Measurements from ENCODE around the gene MFSD12. TPM values are rescaled to one million over a fixed set of nuclear protein-coding genes. Genes with fewer than 3 reads are reported as not detected.
A peak's percentile ranks its signal among the peaks of the same experiment; 100 is the strongest.

The MFSD12 gene
- total RNA-seq (10 to 100 TPM; 21.7 to 43.6 TPM), polyA plus RNA-seq (10 to 100 TPM in 1 of 2 donors, 1 to 10 TPM in 1; 9.4 to 27.5 TPM)

DNA sequence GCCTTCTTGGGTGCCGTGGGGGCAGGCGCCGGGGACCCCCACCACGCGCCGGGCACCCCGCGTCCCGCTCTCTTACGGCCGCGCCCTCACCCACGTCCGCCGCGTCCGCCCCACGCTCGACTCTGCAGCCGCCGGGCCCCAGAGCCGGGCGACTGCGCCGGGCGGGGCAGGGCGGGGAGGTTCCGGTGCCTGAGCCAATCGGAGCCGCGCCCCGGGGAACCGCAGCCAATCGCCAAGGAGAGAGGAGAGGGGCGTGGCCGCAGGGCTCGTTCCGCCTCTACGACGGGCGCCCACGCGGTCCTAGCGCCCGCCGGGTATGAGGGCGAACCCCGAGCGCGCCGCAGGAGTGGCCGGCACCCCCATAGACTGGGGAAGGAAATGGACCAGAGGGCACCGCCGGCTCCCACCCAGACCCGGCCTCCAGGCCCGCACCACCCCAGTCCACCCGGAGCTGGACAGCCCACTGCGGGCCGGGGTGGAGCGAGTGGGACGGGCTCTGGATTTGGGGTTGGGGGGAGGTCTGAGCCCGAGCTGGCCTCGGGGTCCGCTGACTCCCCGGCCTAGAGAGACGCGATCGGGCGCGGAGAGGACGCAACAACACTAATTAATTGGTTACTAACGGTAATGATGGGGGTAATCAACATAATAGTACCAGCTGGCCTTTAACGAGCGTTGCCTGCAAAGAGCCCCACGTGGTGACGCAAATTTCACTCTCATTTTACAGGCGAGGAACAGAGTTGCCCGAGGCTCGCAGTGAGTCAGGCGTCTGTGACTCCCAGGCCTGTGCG lies at the start of gene MFSD12:
TSS of gene MFSD12 (minus strand) at position 126 of the 788 bp plus-strand sequence. CDS start 183 bp downstream, outside the sequence.
- peak; percentile 96 for DNase-seq (ENCODE audit: low spot score)
- Histone ChIP-seq H3K4me1 (ENCODE audit: control insufficient read depth in 4 of 4, insufficient read depth in 4 of 4, low read length in 3 of 4) (peaks cover 9 to 42% (median 25%) of the 10 kb centered on the region in 4 donors), H3K36me3 (ENCODE audit: control insufficient read depth in 4 of 4, insufficient read depth in 3 of 4, low read depth in 1 of 4, low read length in 3 of 4) (no peaks in the 10 kb centered on the region), H3K9me3 (ENCODE audit: control insufficient read depth in 4 of 4, low read length in 3 of 4) (no peaks in the 10 kb centered on the region), H3K9ac (ENCODE audit: low read depth in 1 of 2, low read length in 2 of 2) (peak within 1 kb of the TSS; percentile 45 to 76), H3K4me3 (ENCODE audit: low read depth in 1 of 3, low read length in 3 of 3) (peak within 1 kb of the TSS; percentile 80 to 96 (median 88)), H3K27me3 (ENCODE audit: control insufficient read depth in 4 of 4, insufficient read depth in 4 of 4, low read length in 3 of 4) (no peaks in the 10 kb centered on the region), H3K27ac (ENCODE audit: low read depth in 1 of 2, low read length in 2 of 2) (peak within 1 kb of the TSS; percentile 69 to 75)
- WGBS: 2% methylated on average over 81 of the region's 81 CpGs
- TF ChIP-seq RAD21 (IDR thresholded peaks at IDR 0.05) (peak in 1 of 2 donors; percentile 8), GABPA (IDR thresholded peaks at IDR 0.05 in 1 of 2, conservative IDR thresholded peaks at IDR 0.05 in 1 of 2) (peak in 1 of 2 donors; percentile 42), RXRA (IDR thresholded peaks at IDR 0.05) (no peak), SP1 (IDR thresholded peaks at IDR 0.05) (peak; percentile 70)
- TF ChIP-seq, protein P1, sequence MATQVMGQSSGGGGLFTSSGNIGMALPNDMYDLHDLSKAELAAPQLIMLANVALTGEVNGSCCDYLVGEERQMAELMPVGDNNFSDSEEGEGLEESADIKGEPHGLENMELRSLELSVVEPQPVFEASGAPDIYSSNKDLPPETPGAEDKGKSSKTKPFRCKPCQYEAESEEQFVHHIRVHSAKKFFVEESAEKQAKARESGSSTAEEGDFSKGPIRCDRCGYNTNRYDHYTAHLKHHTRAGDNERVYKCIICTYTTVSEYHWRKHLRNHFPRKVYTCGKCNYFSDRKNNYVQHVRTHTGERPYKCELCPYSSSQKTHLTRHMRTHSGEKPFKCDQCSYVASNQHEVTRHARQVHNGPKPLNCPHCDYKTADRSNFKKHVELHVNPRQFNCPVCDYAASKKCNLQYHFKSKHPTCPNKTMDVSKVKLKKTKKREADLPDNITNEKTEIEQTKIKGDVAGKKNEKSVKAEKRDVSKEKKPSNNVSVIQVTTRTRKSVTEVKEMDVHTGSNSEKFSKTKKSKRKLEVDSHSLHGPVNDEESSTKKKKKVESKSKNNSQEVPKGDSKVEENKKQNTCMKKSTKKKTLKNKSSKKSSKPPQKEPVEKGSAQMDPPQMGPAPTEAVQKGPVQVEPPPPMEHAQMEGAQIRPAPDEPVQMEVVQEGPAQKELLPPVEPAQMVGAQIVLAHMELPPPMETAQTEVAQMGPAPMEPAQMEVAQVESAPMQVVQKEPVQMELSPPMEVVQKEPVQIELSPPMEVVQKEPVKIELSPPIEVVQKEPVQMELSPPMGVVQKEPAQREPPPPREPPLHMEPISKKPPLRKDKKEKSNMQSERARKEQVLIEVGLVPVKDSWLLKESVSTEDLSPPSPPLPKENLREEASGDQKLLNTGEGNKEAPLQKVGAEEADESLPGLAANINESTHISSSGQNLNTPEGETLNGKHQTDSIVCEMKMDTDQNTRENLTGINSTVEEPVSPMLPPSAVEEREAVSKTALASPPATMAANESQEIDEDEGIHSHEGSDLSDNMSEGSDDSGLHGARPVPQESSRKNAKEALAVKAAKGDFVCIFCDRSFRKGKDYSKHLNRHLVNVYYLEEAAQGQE (IDR thresholded peaks at IDR 0.05): peak; percentile 19

DNA sequence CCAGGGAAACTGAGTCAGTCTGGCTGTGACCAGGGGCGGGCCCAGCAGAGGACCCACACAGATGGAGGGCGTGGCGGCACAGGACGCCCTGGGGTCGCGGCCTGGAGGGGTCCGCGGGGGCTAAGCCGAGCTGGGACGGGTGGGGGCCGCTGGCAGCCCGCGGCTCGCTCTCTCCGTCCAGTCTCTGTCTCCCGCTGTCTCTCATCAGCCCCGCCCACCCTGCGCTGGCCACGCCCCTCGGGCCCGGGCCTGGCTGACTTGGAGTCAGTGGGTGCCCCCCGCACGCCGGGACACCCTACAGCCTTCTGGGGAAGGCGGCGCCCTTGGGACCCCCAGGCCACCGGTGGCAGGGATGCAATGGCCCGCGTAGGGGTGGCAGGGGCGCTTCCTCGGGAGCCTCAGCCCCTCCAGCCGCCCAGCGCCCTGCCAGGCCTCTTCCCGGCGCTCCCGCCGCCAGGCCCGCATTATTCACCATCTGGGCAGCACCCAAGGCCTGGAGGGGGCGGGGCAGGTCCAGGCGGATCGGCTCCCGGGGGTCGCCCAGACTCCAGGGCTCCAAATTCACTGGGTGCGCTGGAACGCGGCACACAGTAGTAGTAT lies 49.4 kb upstream of the MFSD12 start, which contains the start of gene TBXA2R:
TSS of gene TBXA2R (minus strand) at position 186 of the 600 bp plus-strand sequence. CDS start 6,241 bp downstream, outside the sequence.
- TF ChIP-seq, protein P1 (IDR thresholded peaks at IDR 0.05): no peak
- TF ChIP-seq NR2F2 (IDR thresholded peaks at IDR 0.05) (no peak), JUND (IDR thresholded peaks at IDR 0.05) (no peak), FOXA2 (IDR thresholded peaks at IDR 0.05) (no peak), RXRA (IDR thresholded peaks at IDR 0.05) (no peak), GABPA (IDR thresholded peaks at IDR 0.05 in 1 of 2, conservative IDR thresholded peaks at IDR 0.05 in 1 of 2) (no peak), HNF4G (IDR thresholded peaks at IDR 0.05) (no peak), FOXA1 (IDR thresholded peaks at IDR 0.05) (no peak), SP1 (IDR thresholded peaks at IDR 0.05) (no peak), TAF1 (conservative IDR thresholded peaks at IDR 0.05) (no peak)
- TF ChIP-seq, protein P2, sequence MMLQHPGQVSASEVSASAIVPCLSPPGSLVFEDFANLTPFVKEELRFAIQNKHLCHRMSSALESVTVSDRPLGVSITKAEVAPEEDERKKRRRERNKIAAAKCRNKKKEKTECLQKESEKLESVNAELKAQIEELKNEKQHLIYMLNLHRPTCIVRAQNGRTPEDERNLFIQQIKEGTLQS (IDR thresholded peaks at IDR 0.05): no peak
- TF ChIP-seq, protein P3, sequence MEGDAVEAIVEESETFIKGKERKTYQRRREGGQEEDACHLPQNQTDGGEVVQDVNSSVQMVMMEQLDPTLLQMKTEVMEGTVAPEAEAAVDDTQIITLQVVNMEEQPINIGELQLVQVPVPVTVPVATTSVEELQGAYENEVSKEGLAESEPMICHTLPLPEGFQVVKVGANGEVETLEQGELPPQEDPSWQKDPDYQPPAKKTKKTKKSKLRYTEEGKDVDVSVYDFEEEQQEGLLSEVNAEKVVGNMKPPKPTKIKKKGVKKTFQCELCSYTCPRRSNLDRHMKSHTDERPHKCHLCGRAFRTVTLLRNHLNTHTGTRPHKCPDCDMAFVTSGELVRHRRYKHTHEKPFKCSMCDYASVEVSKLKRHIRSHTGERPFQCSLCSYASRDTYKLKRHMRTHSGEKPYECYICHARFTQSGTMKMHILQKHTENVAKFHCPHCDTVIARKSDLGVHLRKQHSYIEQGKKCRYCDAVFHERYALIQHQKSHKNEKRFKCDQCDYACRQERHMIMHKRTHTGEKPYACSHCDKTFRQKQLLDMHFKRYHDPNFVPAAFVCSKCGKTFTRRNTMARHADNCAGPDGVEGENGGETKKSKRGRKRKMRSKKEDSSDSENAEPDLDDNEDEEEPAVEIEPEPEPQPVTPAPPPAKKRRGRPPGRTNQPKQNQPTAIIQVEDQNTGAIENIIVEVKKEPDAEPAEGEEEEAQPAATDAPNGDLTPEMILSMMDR (IDR thresholded peaks at IDR 0.05; ENCODE audit: low read depth, low read length, missing input control): no peak
- Histone ChIP-seq H3K27me3 (ENCODE audit: control insufficient read depth in 4 of 4, insufficient read depth in 4 of 4, low read length in 3 of 4) (no peaks in the 10 kb centered on the region), H3K4me1 (ENCODE audit: control insufficient read depth in 4 of 4, insufficient read depth in 4 of 4, low read length in 3 of 4) (peaks cover 0 to 8% (median 4%) of the 10 kb centered on the region in 4 donors)

More for the DNA sequence above, 49.4 kb upstream of the MFSD12 start, which contains the start of gene TBXA2R:
- Histone ChIP-seq H3K27ac (ENCODE audit: low read depth in 1 of 2, low read length in 2 of 2) (peak within 1 kb of the TSS; percentile 69 to 73), H3K9ac (ENCODE audit: low read depth in 1 of 2, low read length in 2 of 2) (no peak within 1 kb of the TSS), H3K9me3 (ENCODE audit: control insufficient read depth in 4 of 4, low read length in 3 of 4) (no peaks in the 10 kb centered on the region), H3K4me3 (ENCODE audit: low read depth in 1 of 3, low read length in 3 of 3) (peak within 1 kb of the TSS in 2 of 3 donors; percentile 2 to 55), H3K36me3 (ENCODE audit: control insufficient read depth in 4 of 4, insufficient read depth in 3 of 4, low read depth in 1 of 4, low read length in 3 of 4) (peaks cover 2 to 8% (median 3%) of the 10 kb centered on the region in 4 donors)
- WGBS: 5% methylated on average over 46 of the region's 46 CpGs
- DNase-seq (ENCODE audit: low spot score): peak; percentile 76

All from liver (tissue), 9 donors.